ENCODE measurements around the gene ITGA3.

ITGA3 gene

DNA sequence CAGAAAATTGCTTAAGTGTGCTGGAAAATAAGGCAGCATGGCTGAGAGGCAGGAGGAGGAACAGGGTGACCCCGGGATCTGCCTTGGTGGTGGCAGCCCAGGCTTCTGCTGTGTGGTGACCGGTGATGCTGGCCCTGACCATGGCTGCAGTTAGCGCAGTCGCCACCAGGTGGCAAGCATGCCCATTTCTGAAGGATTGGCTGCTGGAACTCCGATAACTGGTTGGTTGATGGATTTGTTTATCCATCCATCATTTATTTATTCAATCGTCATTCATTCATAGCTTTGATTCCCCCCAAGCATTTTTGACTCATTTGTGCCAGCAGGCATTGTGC lies 29.1 kb upstream of the ITGA3 start:
- Histone ChIP-seq H3K27ac (ENCODE audit: low read depth, low read length) (no peak overlapping the region), H3K9ac (ENCODE audit: low read length) (no peak overlapping the region), H3K27me3 (ENCODE audit: low read length) (no peaks in the 10 kb centered on the region), H2AFZ (ENCODE audit: low read depth, low read length, severe bottlenecking) (no peak overlapping the region), H3K9me3 (ENCODE audit: insufficient read depth, low read length) (peaks cover 13% of the 10 kb centered on the region; the same call in 1 of the 2 replicates), H4K20me1 (ENCODE audit: low read depth, low read length) (no peaks in the 10 kb centered on the region), H3F3A (ENCODE audit: insufficient read depth) (peaks cover 16% of the 10 kb centered on the region; the same call in 1 of the 2 replicates), H3K79me2 (ENCODE audit: insufficient read depth, low read length) (no peaks in the 10 kb centered on the region), H3K4me2 (ENCODE audit: low read depth, low read length, poor library complexity, severe bottlenecking) (no peak overlapping the region), H3K36me3 (ENCODE audit: low read length) (no peaks in the 10 kb centered on the region), H3K4me3 (ENCODE audit: insufficient read depth, low read length, poor library complexity, severe bottlenecking) (no peak overlapping the region), H3K9me2 (replicated peaks; ENCODE audit: insufficient read depth, low read length) (no peaks in the 10 kb centered on the region)
- TF ChIP-seq EZH2phosphoT487 (conservative IDR thresholded peaks at IDR 0.05; ENCODE audit: low read length), result no peak
- TF ChIP-seq, protein P1, sequence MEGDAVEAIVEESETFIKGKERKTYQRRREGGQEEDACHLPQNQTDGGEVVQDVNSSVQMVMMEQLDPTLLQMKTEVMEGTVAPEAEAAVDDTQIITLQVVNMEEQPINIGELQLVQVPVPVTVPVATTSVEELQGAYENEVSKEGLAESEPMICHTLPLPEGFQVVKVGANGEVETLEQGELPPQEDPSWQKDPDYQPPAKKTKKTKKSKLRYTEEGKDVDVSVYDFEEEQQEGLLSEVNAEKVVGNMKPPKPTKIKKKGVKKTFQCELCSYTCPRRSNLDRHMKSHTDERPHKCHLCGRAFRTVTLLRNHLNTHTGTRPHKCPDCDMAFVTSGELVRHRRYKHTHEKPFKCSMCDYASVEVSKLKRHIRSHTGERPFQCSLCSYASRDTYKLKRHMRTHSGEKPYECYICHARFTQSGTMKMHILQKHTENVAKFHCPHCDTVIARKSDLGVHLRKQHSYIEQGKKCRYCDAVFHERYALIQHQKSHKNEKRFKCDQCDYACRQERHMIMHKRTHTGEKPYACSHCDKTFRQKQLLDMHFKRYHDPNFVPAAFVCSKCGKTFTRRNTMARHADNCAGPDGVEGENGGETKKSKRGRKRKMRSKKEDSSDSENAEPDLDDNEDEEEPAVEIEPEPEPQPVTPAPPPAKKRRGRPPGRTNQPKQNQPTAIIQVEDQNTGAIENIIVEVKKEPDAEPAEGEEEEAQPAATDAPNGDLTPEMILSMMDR (IDR thresholded peaks at IDR 0.05; ENCODE audit: insufficient read depth, low read length, poor library complexity, severe bottlenecking), result peak; percentile 79

DNA sequence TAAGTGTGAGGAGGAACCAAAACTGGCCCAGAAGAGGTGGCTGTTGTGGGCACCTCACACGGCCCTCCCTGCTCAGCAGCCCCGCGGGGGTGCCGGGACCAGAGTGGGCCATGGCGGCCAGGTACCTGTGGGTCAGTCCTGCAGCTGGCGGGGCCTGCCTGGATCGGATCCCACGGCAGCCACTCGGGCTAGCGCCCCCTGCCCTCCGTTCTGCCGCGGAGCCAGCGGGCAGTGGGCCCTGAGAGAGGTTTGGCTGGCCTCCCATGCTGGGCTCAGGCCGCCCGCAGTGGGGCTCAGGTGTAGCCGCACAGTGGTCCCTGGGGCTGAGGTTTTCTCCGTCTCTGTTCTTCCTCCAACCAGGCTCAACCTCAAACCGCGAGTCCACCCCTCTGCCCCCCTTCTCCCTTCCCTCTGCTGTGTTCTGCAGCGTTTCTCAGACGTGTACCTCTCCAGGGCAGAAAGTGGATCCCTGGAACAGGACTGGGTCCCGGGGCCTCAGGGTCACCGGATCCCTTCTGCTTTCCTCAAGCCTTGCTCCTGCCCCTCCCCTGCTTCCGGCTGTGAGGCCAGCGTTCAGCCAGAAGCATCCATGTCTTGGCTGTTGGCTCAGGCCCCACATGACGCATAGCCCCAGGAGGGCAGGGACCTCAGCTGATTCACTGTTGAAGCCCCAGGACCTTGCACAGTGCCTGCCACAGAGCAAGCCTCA lies 28.6 kb upstream of the ITGA3 start:
- Histone ChIP-seq H3K9me3 (ENCODE audit: insufficient read depth, low read length) (peaks cover 13% of the 10 kb centered on the region; the same call in 1 of the 2 replicates), H3K9ac (ENCODE audit: low read length) (no peak overlapping the region), H3K4me2 (ENCODE audit: low read depth, low read length, poor library complexity, severe bottlenecking) (no peak overlapping the region), H3K27me3 (ENCODE audit: low read length) (no peaks in the 10 kb centered on the region), H3K4me3 (ENCODE audit: insufficient read depth, low read length, poor library complexity, severe bottlenecking) (no peak overlapping the region), H2AFZ (ENCODE audit: low read depth, low read length, severe bottlenecking) (no peak overlapping the region), H3K9me2 (replicated peaks; ENCODE audit: insufficient read depth, low read length) (no peaks in the 10 kb centered on the region), H3K27ac (ENCODE audit: low read depth, low read length) (no peak overlapping the region), H3K36me3 (ENCODE audit: low read length) (no peaks in the 10 kb centered on the region), H3K79me2 (ENCODE audit: insufficient read depth, low read length) (no peaks in the 10 kb centered on the region), H4K20me1 (ENCODE audit: low read depth, low read length) (no peaks in the 10 kb centered on the region), H3F3A (ENCODE audit: insufficient read depth) (peaks cover 16% of the 10 kb centered on the region; the same call in 1 of the 2 replicates)
- TF ChIP-seq, protein P1 (IDR thresholded peaks at IDR 0.05; ENCODE audit: insufficient read depth, low read length, poor library complexity, severe bottlenecking), result no peak
- no peak for TF ChIP-seq EZH2phosphoT487 (conservative IDR thresholded peaks at IDR 0.05; ENCODE audit: low read length)

- Histone ChIP-seq H3K9me2 (replicated peaks; ENCODE audit: insufficient read depth, low read length) (no peaks in the 10 kb centered on the region), H4K20me1 (ENCODE audit: low read depth, low read length) (no peaks in the 10 kb centered on the region), H3K36me3 (ENCODE audit: low read length) (no peaks in the 10 kb centered on the region), H3K27ac (ENCODE audit: low read depth, low read length) (no peak overlapping the region), H3K79me2 (ENCODE audit: insufficient read depth, low read length) (no peaks in the 10 kb centered on the region), H3F3A (ENCODE audit: insufficient read depth) (peaks cover 16% of the 10 kb centered on the region; the same call in 1 of the 2 replicates), H2AFZ (ENCODE audit: low read depth, low read length, severe bottlenecking) (no peak overlapping the region), H3K9me3 (ENCODE audit: insufficient read depth, low read length) (peaks cover 13% of the 10 kb centered on the region; the same call in 1 of the 2 replicates), H3K4me2 (ENCODE audit: low read depth, low read length, poor library complexity, severe bottlenecking) (no peak overlapping the region), H3K27me3 (ENCODE audit: low read length) (no peaks in the 10 kb centered on the region), H3K9ac (ENCODE audit: low read length) (no peak overlapping the region), H3K4me3 (ENCODE audit: insufficient read depth, low read length, poor library complexity, severe bottlenecking) (no peak overlapping the region)
- no peak for TF ChIP-seq EZH2phosphoT487 (conservative IDR thresholded peaks at IDR 0.05; ENCODE audit: low read length)
- TF ChIP-seq, protein P1 (IDR thresholded peaks at IDR 0.05; ENCODE audit: insufficient read depth, low read length, poor library complexity, severe bottlenecking), result no peak
Measured at GRCh38 chr17:50027881-50028735, 27.8 kb upstream of the ITGA3 start.

All from SU-DHL-6 (cell line).